SU-DHL-6 (cell line): Measurements from ENCODE around the gene BCDIN3D.

ENCODE experiments used
- EZH2phosphoT487 ChIP-seq: fragments of 200-600 bp; sonication (generic), shearing (Covaris generic); conservative IDR thresholded peaks from 2 replicates; pipeline ENCODE4 v1.6.1; 2018; ENCODE audit warnings: mild to moderate bottlenecking, antibody characterized with exemption, low read length, moderate library complexity, mixed read lengths
- TF ChIP-seq, protein P1 (sequence below): fragments of 200-600 bp; sonication (generic); IDR thresholded peaks from one replicate; pipeline ENCODE4 v1.5.1; 2017; ENCODE audit warnings: antibody characterized with exemption, mild to moderate bottlenecking, low read length, moderate library complexity; ENCODE audit not compliant: insufficient read depth, poor library complexity, severe bottlenecking

DNA sequence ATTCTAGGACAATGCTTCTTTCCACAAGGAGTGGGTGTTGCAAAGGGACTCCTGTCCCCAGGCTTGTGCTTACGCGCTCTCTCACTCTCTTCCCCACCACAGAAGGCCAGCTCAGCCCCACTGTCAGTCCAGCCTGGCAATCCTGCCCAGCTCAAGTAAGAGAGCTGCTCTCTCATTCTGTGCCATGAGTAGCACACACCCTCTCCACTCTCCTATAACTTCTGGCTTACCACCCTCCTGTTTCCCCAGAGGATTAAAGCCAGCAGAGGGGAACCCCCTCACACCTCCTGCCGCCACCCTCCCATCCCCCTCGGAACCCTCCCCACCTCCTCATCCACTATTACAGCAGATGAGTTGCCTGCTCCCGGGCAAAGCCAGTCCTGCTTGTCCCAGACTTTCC lies 31.8 kb downstream of the BCDIN3D start:
- TF ChIP-seq, protein P1, sequence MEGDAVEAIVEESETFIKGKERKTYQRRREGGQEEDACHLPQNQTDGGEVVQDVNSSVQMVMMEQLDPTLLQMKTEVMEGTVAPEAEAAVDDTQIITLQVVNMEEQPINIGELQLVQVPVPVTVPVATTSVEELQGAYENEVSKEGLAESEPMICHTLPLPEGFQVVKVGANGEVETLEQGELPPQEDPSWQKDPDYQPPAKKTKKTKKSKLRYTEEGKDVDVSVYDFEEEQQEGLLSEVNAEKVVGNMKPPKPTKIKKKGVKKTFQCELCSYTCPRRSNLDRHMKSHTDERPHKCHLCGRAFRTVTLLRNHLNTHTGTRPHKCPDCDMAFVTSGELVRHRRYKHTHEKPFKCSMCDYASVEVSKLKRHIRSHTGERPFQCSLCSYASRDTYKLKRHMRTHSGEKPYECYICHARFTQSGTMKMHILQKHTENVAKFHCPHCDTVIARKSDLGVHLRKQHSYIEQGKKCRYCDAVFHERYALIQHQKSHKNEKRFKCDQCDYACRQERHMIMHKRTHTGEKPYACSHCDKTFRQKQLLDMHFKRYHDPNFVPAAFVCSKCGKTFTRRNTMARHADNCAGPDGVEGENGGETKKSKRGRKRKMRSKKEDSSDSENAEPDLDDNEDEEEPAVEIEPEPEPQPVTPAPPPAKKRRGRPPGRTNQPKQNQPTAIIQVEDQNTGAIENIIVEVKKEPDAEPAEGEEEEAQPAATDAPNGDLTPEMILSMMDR: no peak
- no peak for TF ChIP-seq EZH2phosphoT487
